ENCODE results near the gene TENM3.

The TENM3 gene

DNA sequence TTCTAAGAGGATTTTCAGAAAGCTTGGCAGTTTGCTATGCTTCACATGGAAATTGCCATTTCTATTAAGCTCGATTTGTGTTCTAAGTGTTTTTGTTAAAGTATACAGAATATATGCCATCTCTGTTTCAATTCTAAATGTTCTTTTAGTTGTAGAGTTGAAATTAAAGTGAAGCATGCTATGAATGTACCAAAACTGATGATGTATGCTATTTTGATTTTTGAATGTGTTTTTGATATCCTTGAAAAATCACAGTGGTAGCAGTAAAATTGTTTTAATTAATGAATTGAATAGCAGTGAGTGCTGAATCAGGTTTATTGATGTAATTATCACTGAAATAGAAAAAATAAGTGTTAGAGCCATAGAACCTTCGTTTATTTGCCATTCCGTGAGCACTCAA is 110.9 kb downstream of the TENM3 start:
- TF ChIP-seq, protein P1, sequence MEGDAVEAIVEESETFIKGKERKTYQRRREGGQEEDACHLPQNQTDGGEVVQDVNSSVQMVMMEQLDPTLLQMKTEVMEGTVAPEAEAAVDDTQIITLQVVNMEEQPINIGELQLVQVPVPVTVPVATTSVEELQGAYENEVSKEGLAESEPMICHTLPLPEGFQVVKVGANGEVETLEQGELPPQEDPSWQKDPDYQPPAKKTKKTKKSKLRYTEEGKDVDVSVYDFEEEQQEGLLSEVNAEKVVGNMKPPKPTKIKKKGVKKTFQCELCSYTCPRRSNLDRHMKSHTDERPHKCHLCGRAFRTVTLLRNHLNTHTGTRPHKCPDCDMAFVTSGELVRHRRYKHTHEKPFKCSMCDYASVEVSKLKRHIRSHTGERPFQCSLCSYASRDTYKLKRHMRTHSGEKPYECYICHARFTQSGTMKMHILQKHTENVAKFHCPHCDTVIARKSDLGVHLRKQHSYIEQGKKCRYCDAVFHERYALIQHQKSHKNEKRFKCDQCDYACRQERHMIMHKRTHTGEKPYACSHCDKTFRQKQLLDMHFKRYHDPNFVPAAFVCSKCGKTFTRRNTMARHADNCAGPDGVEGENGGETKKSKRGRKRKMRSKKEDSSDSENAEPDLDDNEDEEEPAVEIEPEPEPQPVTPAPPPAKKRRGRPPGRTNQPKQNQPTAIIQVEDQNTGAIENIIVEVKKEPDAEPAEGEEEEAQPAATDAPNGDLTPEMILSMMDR (IDR thresholded peaks at IDR 0.05; ENCODE audit: low read depth, low read length), result no peak
- H3K4me3 ChIP-seq (ENCODE audit: low read depth, low read length), result no peak overlapping the region

- TF ChIP-seq, protein P1 (IDR thresholded peaks at IDR 0.05; ENCODE audit: low read depth, low read length), result no peak
- no peak overlapping the region for H3K4me3 ChIP-seq (ENCODE audit: low read depth, low read length)
Observed at GRCh38 chr4:182354867-182355266, 111.7 kb downstream of the TENM3 start.

DNA sequence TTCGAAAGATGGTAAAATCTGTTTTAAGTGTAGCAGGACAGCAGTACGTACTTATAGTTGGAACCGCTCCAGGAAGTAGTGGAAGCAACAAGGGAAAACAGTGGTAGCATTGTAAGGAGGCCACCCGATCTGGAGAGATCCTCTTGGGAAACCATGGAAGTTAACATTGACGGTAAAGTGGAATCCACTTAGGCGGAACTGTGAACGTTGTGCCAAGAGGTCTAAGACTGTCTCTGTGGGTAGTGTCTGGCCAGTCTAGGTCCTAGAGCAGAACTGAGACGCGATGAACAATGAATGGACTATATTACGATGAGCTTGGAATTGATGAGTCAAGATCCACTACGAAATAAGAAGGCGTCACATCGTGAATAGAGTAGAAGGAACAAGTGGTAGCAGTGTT is 124.0 kb downstream of the TENM3 start:
- TF ChIP-seq, protein P1 (IDR thresholded peaks at IDR 0.05; ENCODE audit: low read depth, low read length), result no peak
- no peak overlapping the region for H3K4me3 ChIP-seq (ENCODE audit: low read depth, low read length)

DNA sequence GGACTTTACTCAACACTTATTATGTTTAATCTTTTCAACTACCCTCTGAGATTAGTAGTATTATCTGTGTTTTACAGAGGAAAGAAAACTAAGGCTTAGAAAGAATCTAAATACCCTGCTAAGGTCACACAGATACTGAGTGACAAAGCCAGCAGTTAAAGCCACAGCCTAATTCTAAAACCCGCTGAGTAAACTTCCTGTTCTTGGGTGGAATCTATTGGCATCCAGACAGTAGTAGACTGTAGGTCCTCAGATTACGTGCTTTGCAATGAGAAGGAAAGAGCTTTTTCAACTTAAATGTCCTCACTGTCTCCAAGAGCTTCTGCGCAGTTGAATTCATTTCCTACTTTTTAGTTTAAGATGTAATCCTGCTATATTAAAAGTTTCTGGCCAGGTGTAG is 126.0 kb downstream of the TENM3 start:
- TF ChIP-seq, protein P1 (IDR thresholded peaks at IDR 0.05; ENCODE audit: low read depth, low read length), result no peak
- H3K4me3 ChIP-seq (ENCODE audit: low read depth, low read length), result no peak overlapping the region

GRCh38 chr4:182370491-182370890 is 127.3 kb downstream of the TENM3 start:
- TF ChIP-seq, protein P1 (IDR thresholded peaks at IDR 0.05; ENCODE audit: low read depth, low read length), result no peak

GRCh38 chr4:182380771-182381181 is 137.6 kb downstream of the TENM3 start:
- H3K4me3 ChIP-seq (ENCODE audit: low read depth, low read length), result no peak overlapping the region
- TF ChIP-seq, protein P1 (IDR thresholded peaks at IDR 0.05; ENCODE audit: low read depth, low read length), result no peak

More at GRCh38 chr4:182370491-182370890, 127.3 kb downstream of the TENM3 start:
- no peak overlapping the region for H3K4me3 ChIP-seq (ENCODE audit: low read depth, low read length)

DNA sequence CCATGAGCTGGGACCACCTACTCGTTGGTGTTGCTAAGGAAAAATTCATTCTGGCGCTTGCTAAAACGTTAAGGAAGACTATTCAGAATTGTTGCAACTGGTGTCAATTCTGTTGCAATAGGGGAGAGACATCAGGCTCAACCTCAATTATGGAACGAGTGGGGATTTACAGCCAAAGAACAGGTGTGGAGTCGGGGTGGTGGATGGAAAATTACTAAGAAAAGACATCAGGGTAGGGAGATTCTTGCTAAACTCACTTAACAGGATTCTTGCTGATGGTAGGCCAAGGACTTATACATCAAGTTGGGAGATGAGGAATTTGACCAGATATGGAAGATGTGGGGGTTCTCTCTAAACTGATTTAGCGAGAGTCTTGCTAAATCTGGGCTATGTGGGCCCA is 139.7 kb downstream of the TENM3 start:
- H3K4me3 ChIP-seq (ENCODE audit: low read depth, low read length), result no peak overlapping the region
- TF ChIP-seq, protein P1 (IDR thresholded peaks at IDR 0.05; ENCODE audit: low read depth, low read length), result no peak
